ENCODE data around the gene LHB. TPM values are rescaled to one million over a fixed set of nuclear protein-coding genes. Genes with fewer than 3 reads are reported as not detected.

The LHB gene
- total RNA-seq, 1 experiment from 2014 or later = not detected

GRCh38 chr19:48967346-48968178 is 49.3 kb downstream of the LHB start:
- no peak overlapping the region for H3K14ac ChIP-seq (ENCODE audit: insufficient read depth, low read length)
- no peak overlapping the region for H2BK12ac ChIP-seq (ENCODE audit: insufficient read length, low read depth, low read length)
- no peak overlapping the region for H4K5ac ChIP-seq (ENCODE audit: insufficient read length, low read depth, low read length)
- H3K27ac ChIP-seq (ENCODE audit: insufficient read length, low read depth, low read length) = no peak overlapping the region
- Mint-ChIP-seq H3K27me3 (ENCODE audit: low read depth) (peaks cover 2% of the 10 kb centered on the region; the same call in 1 of the 2 replicates), H3K27ac (peak overlapping the region in 2 of 3 experiments; percentile 61 to 82; a peak in 1 of 7 replicates), H3K4me3 (peak overlapping the region; percentile 96 to 98), H3K36me3 (ENCODE audit: insufficient read depth in 1 of 3, low read depth in 3 of 3) (peaks cover 33 to 50% (median 47%) of the 10 kb centered on the region in 3 experiments; a peak in 6 of 7 replicates), H3K4me1 (peaks cover 27 to 50% of the 10 kb centered on the region in 2 experiments), H3K9me3 (peaks cover 0 to 5% of the 10 kb centered on the region in 2 experiments; a peak in 1 of 5 replicates)
- WGBS (ENCODE audit: extremely low coverage, insufficient read length, low lambda C conversion rate) = no CpG with 5 or more reads among the region's 14 CpGs
- no peak overlapping the region for H2BK120ac ChIP-seq (ENCODE audit: low read depth, low read length, poor library complexity, severe bottlenecking)
- H2AFZ ChIP-seq (ENCODE audit: low read length) = no peak overlapping the region
- H3T11ph ChIP-seq (ENCODE audit: low read length) = no peak overlapping the region
- H2BK5ac ChIP-seq (ENCODE audit: insufficient read length, low read length) = no peak overlapping the region
- no peaks in the 10 kb centered on the region for H3K9me3 ChIP-seq (ENCODE audit: control insufficient read depth, low read depth, low read length)
- H3K79me1 ChIP-seq (ENCODE audit: insufficient read depth, low read depth, low read length, poor library complexity, severe bottlenecking) = no peaks in the 10 kb centered on the region
- H2BK20ac ChIP-seq (ENCODE audit: low read depth, low read length, poor library complexity, severe bottlenecking) = no peak overlapping the region
- H3K23ac ChIP-seq (ENCODE audit: insufficient read length, low read depth, low read length) = no peak overlapping the region
- no peak overlapping the region for H4K8ac ChIP-seq (replicated peaks; ENCODE audit: insufficient read length, low read depth, low read length)
- TF ChIP-seq CTCF (conservative IDR thresholded peaks at IDR 0.05) = no peak
- DNase-seq = peak; percentile 55
- H3K79me2 ChIP-seq (ENCODE audit: insufficient read depth, low read length) = no peaks in the 10 kb centered on the region
- H4K20me1 ChIP-seq (ENCODE audit: control insufficient read depth, insufficient read depth, insufficient read length) = peaks cover 3% of the 10 kb centered on the region
- H2BK15ac ChIP-seq (ENCODE audit: low read depth, low read length) = no peak overlapping the region
- H3K4ac ChIP-seq (ENCODE audit: low read depth, low read length) = no peak overlapping the region
- H3K23me2 ChIP-seq (ENCODE audit: insufficient read length, low read depth, low read length, poor library complexity, severe bottlenecking) = peaks cover 14% of the 10 kb centered on the region
- H3K18ac ChIP-seq (ENCODE audit: insufficient read length, low read depth, low read length) = no peak overlapping the region
- no peak overlapping the region for H2AK5ac ChIP-seq (ENCODE audit: insufficient read length, low read length)
- H3K4me2 ChIP-seq (ENCODE audit: insufficient read depth, insufficient read length, low read length) = no peak overlapping the region
- no peaks in the 10 kb centered on the region for H3K27me3 ChIP-seq (ENCODE audit: insufficient read depth, low read length)
- H3K56ac ChIP-seq (ENCODE audit: insufficient read length, low read depth, low read length) = no peak overlapping the region
- H3K9ac ChIP-seq (ENCODE audit: extremely low read depth, insufficient read length, low read length) = no peak overlapping the region
- H3K4me1 ChIP-seq (ENCODE audit: insufficient read depth, low read length) = no peaks in the 10 kb centered on the region
- no peak overlapping the region for H4K91ac ChIP-seq (ENCODE audit: insufficient read length, low read depth, low read length)
